Measurements from ENCODE around the gene GALNT9. TPM values are rescaled to one million over a fixed set of nuclear protein-coding genes. Genes with fewer than 3 reads are reported as not detected.
A peak's percentile ranks its signal among the peaks of the same experiment; 100 is the strongest.

The GALNT9 gene
- total RNA-seq, 1 experiment from 2014 or later, result 2.6 TPM

DNA sequence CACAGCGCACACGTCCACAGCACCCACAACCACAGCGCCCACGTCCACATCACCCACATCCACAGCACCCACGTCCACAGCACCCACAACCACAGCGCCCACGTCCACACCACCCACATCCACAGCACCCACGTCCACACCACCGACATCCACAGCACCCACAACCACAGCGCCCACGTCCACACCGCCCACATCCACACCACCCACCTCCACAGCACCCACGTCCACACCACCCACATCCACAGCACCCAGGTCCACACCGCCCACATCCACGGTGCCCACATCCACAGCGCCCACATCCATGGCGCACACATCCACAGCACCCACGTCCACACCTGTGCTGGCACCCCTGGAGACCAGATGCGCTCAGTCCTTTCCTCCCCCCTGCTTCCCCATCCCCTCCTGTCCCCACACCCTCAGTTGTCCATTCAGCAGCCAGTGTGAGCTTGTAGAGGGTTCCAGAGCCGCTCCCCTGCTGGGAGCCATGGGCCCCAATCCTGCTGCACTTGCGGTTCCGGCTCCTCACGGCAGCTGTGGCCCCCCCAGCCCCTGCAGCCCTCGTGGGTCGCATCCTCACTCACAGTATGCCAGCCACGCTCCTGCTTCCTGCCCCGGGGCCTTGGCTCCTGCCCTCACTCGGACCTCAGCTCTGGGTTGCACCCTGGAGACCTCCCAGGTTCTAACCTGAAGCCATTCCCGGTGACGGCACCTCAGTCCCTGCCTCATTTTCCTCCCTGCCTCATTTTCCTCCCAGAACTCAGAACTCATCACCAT, 37.8 kb downstream of the GALNT9 start:
- Histone ChIP-seq H3K4me2 (ENCODE audit: low read length) (no peak overlapping the region), H3K4me3 (replicated peaks in 1 of 2; ENCODE audit: low read depth in 1 of 2, low read length in 2 of 2) (no peak overlapping the region), H3K27me3 (ENCODE audit: insufficient read depth, low read length) (peaks cover 9% of the 10 kb centered on the region; the same call in 1 of the 2 replicates), H3K27ac (ENCODE audit: low read depth, low read length) (peak overlapping the region; percentile 48; the same call in 1 of the 2 replicates), H3K4me1 (ENCODE audit: control insufficient read depth in 1 of 2, insufficient read depth in 2 of 2, low read length in 2 of 2) (peaks cover 18 to 31% of the 10 kb centered on the region in 2 experiments), H3K36me3 (ENCODE audit: control insufficient read depth in 1 of 2, insufficient read depth in 2 of 2, low read length in 2 of 2) (no peaks in the 10 kb centered on the region), H3K9me2 (ENCODE audit: insufficient read depth) (no peaks in the 10 kb centered on the region), H3K9ac (ENCODE audit: low read length) (no peak overlapping the region), H2AFZ (ENCODE audit: low read depth, low read length, poor library complexity, severe bottlenecking) (no peak overlapping the region), H3K9me3 (ENCODE audit: control insufficient read depth in 1 of 2, insufficient read depth in 1 of 2, low read depth in 1 of 2, low read length in 2 of 2) (peaks cover 0 to 4% of the 10 kb centered on the region in 2 experiments; a peak in 1 of 4 replicates), H4K20me1 (ENCODE audit: insufficient read depth) (no peaks in the 10 kb centered on the region), H3K79me2 (ENCODE audit: insufficient read depth, low read length) (no peaks in the 10 kb centered on the region)
- intact Hi-C loops (cut with micrococcal nuclease), result no loop called here
- ChIA-PET CTCF (no interaction called here), RAD21 (ENCODE audit: low non-redundant PET in 1 of 2, low total read pairs in 2 of 2, uncharacterized antibody in 2 of 2, unreplicated experiment in 2 of 2) (no interaction called here), POLR2A (no interaction called here)
- ATAC-seq (no peak), DNase-seq (ENCODE audit: low read depth, low spot score) (no peak)
- TF ChIP-seq SIN3A (IDR thresholded peaks at IDR 0.05; ENCODE audit: low read depth) (no peak), ZFX (IDR thresholded peaks at IDR 0.05) (no peak), TCF7L2 (IDR thresholded peaks at IDR 0.05; ENCODE audit: borderline replicate concordance, extremely low read depth, insufficient read depth, insufficient read length) (no peak), EZH2 (IDR thresholded peaks at IDR 0.05) (no peak)
- BruUV-seq (replicated peaks), result no TSS peak

- intact Hi-C loops (cut with micrococcal nuclease), result no loop called here
- DNase-seq (ENCODE audit: low read depth, low spot score), result no peak
- no TSS peak for BruUV-seq (replicated peaks)
- no peak for ATAC-seq
- no peak overlapping the region for H2AFZ ChIP-seq (ENCODE audit: low read depth, low read length, poor library complexity, severe bottlenecking)
- H3K4me2 ChIP-seq (ENCODE audit: low read length), result no peak overlapping the region
- ChIA-PET POLR2A (no interaction called here), RAD21 (ENCODE audit: low non-redundant PET in 1 of 2, low total read pairs in 2 of 2, uncharacterized antibody in 2 of 2, unreplicated experiment in 2 of 2) (no interaction called here), CTCF (no interaction called here)
- no peaks in the 10 kb centered on the region for H3K9me2 ChIP-seq (ENCODE audit: insufficient read depth)
- 0 out of 2 replicates have a peak, but pooled peaks cover 3% of the 10 kb centered on the region for H3K27me3 ChIP-seq (ENCODE audit: insufficient read depth, low read length)
- no peaks in the 10 kb centered on the region for H3K79me2 ChIP-seq (ENCODE audit: insufficient read depth, low read length)
- no peak overlapping the region for H3K4me3 ChIP-seq (replicated peaks in 1 of 2; ENCODE audit: low read depth in 1 of 2, low read length in 2 of 2)
- no peaks in the 10 kb centered on the region for H3K36me3 ChIP-seq (ENCODE audit: control insufficient read depth in 1 of 2, insufficient read depth in 2 of 2, low read length in 2 of 2)
- H3K9me3 ChIP-seq (ENCODE audit: control insufficient read depth in 1 of 2, insufficient read depth in 1 of 2, low read depth in 1 of 2, low read length in 2 of 2), result peaks cover 0 to 4% of the 10 kb centered on the region in 2 experiments; a peak in 1 of 4 replicates
- H3K27ac ChIP-seq (ENCODE audit: low read depth, low read length), result peak overlapping the region; percentile 37; the same call in 1 of the 2 replicates
- H3K4me1 ChIP-seq (ENCODE audit: control insufficient read depth in 1 of 2, insufficient read depth in 2 of 2, low read length in 2 of 2), result peaks cover 31 to 45% of the 10 kb centered on the region in 2 experiments
- H4K20me1 ChIP-seq (ENCODE audit: insufficient read depth), result no peaks in the 10 kb centered on the region
- no peak overlapping the region for H3K9ac ChIP-seq (ENCODE audit: low read length)
- TF ChIP-seq EZH2 (IDR thresholded peaks at IDR 0.05) (no peak), JUND (IDR thresholded peaks at IDR 0.05) (no peak), EGR1 (IDR thresholded peaks at IDR 0.05; ENCODE audit: low read depth) (no peak), EZH2phosphoT487 (IDR thresholded peaks at IDR 0.05; ENCODE audit: borderline replicate concordance) (no peak), RAD21 (IDR thresholded peaks at IDR 0.05; ENCODE audit: low read depth) (no peak), SIN3A (IDR thresholded peaks at IDR 0.05; ENCODE audit: low read depth) (no peak), POLR2AphosphoS5 (IDR thresholded peaks at IDR 0.05; ENCODE audit: low read depth, low read length) (no peak), ZFX (IDR thresholded peaks at IDR 0.05) (no peak)
- TF ChIP-seq, protein P1, sequence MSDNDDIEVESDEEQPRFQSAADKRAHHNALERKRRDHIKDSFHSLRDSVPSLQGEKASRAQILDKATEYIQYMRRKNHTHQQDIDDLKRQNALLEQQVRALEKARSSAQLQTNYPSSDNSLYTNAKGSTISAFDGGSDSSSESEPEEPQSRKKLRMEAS (IDR thresholded peaks at IDR 0.05), result no peak
These were observed 39.2 kb downstream of the GALNT9 start for GRCh38 chr12:132290203-132290540.

All from HCT116 (cell line).